Colonic mucosa (tissue), 4 donors: Measurements from ENCODE around the gene UBE2B. TPM values are rescaled to one million over a fixed set of nuclear protein-coding genes. Genes with fewer than 3 reads are reported as not detected.

Experiments
- DNase-seq: peaks from one replicate; pipeline ENCODE4 v3.0.0-alpha.2; 2020
- H3K27ac ChIP-seq: fragments of 200-600 bp; one replicate; pipeline ENCODE4 v1.8.0; 2021
- H3K27me3 ChIP-seq: fragments of 200-600 bp; one replicate; pipeline ENCODE4 v1.8.0; 2021
- H3K36me3 ChIP-seq: fragments of 200-600 bp; one replicate; pipeline ENCODE4 v1.8.0; 2021
- H3K4me1 ChIP-seq: fragments of 200-600 bp; one replicate; pipeline ENCODE4 v1.8.0; 2021; ENCODE audit warnings: mild to moderate bottlenecking
- H3K4me3 ChIP-seq: fragments of 200-600 bp; one replicate; pipeline ENCODE4 v1.8.0; 2021
- H3K9ac ChIP-seq, 2 donors: one replicate each; pipeline ENCODE4 v1.7.0; 2013; ENCODE audit warnings: control low read depth in 2 of 2, low read depth in 2 of 2, low read length in 2 of 2
- H3K9me3 ChIP-seq: fragments of 200-600 bp; one replicate; pipeline ENCODE4 v1.8.0; 2021
- CTCF ChIP-seq: fragments of 200-600 bp; IDR thresholded peaks from one replicate; pipeline ENCODE4 v1.8.0; 2022; ENCODE audit warnings: antibody characterized with exemption, mild to moderate bottlenecking
- intact Hi-C: fragments of 100-400 bp; cut with DNase I; formaldehyde crosslinking; loops from one replicate; pipeline ENCODE4 v1.14.1; 2022
- total RNA-seq, 2 donors: library from RNA; stranded (reverse); fragmentation: NEBNext Ultra II Directional in 1 of 2; extraction: Animal tissue kit (Norgen Biotek cat#: 25700) in 1 of 2; gene quantifications; one replicate each; pipeline ENCODE4 v1.2.1, GENCODE V29; 2021
- donor health status: healthy.
- donor health status: DM: no; HTN: no; CAD: no.
- donor health status: DM: no; HTN: no; CAD: no.

UBE2B gene
- total RNA-seq, 2 donors from 2014 or later, result 55.2 to 128 TPM

DNA sequence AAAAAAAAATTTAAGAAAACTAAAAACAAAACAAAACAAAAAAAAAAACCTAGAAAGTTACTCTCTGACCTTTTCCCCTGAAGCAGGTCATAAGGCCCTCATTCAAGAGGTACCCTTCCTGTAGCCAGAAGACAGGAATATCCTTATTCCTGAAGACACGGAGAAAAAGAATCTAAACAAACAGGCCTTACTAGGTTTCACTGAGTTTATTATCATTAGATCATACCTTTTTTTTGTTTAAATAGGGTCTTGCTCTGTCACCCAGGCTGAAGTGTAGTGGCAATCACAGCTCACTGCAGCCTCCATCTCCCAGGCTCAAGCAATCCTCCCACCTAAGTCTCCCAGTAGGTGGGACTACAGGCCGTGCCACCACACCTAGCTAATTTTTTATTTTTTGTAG lies 52.0 kb downstream of the UBE2B start:
- intact Hi-C loops, result no loop called here
- Histone ChIP-seq H3K4me3 (no peak overlapping the region), H3K9me3 (no peaks in the 10 kb centered on the region), H3K4me1 (no peaks in the 10 kb centered on the region), H3K27me3 (no peaks in the 10 kb centered on the region), H3K9ac (no peak overlapping the region), H3K27ac (no peak overlapping the region), H3K36me3 (no peaks in the 10 kb centered on the region)
- TF ChIP-seq CTCF, result no peak
- no peak for DNase-seq

DNA sequence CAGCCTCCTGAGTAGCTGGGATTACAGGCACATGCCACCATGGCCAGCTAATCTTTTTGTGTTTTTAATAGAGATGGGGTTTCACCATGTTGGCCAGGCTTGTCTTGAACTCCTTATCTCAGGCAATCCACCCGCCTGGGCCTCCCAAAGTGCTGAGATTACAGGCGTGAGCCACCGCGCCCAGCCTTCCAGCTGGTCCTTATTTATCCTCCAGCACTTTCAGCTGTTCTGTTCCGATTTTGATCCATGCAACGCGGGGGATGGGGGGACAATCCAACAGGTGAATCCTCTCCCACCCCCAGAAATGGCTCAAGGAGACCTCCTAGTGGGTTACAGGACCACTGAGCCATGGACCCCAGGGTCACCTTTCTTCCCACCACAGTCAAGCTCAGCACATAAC lies 55.0 kb downstream of the UBE2B start:
- no peaks in the 10 kb centered on the region for H3K36me3 ChIP-seq
- TF ChIP-seq CTCF, result no peak
- intact Hi-C loops, result no loop called here
- H3K4me1 ChIP-seq, result no peaks in the 10 kb centered on the region
- no peak overlapping the region for H3K9ac ChIP-seq
- no peak overlapping the region for H3K27ac ChIP-seq
- H3K4me3 ChIP-seq, result no peak overlapping the region
- DNase-seq, result no peak
- no peaks in the 10 kb centered on the region for H3K9me3 ChIP-seq
- H3K27me3 ChIP-seq, result no peaks in the 10 kb centered on the region

DNA sequence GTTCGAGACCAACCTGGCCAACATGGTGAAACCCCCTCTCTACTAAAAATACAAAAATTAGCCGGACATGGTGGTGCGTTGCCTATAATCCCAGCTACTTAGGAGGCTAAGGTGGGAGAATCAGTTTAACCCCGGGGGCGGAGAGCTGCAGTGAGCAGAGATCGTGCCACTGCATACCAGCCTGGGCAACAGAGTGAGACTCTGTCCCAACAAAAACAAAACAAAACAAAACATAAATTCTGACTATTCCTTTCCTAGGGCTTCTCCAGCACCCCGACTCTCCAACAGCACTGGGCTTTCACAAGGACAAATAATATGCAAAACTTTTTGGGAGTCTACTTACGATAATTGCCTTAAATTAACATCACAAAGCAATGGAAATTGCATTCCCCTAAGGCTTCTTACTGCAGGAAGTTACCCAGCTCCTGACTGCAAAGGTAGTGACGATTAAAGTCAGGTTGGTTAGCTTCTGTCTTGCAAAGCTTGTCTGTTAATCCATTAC lies 56.2 kb downstream of the UBE2B start:
- H3K27ac ChIP-seq, result no peak overlapping the region
- intact Hi-C loops, result no loop called here
- H3K9me3 ChIP-seq, result no peaks in the 10 kb centered on the region
- no peaks in the 10 kb centered on the region for H3K4me1 ChIP-seq
- H3K4me3 ChIP-seq, result no peak overlapping the region
- DNase-seq, result no peak
- H3K36me3 ChIP-seq, result no peaks in the 10 kb centered on the region
- H3K9ac ChIP-seq, result no peak overlapping the region
- TF ChIP-seq CTCF, result no peak
- H3K27me3 ChIP-seq, result no peaks in the 10 kb centered on the region

- TF ChIP-seq CTCF, result no peak
- intact Hi-C loops, result no loop called here
- no peaks in the 10 kb centered on the region for H3K27me3 ChIP-seq
- DNase-seq, result no peak
- H3K4me1 ChIP-seq, result no peaks in the 10 kb centered on the region
- no peak overlapping the region for H3K9ac ChIP-seq
- no peak overlapping the region for H3K4me3 ChIP-seq
- H3K9me3 ChIP-seq, result no peaks in the 10 kb centered on the region
- no peaks in the 10 kb centered on the region for H3K36me3 ChIP-seq
- H3K27ac ChIP-seq, result no peak overlapping the region
These were observed 58.7 kb downstream of the UBE2B start for GRCh38 chr5:134430001-134430569.

DNA sequence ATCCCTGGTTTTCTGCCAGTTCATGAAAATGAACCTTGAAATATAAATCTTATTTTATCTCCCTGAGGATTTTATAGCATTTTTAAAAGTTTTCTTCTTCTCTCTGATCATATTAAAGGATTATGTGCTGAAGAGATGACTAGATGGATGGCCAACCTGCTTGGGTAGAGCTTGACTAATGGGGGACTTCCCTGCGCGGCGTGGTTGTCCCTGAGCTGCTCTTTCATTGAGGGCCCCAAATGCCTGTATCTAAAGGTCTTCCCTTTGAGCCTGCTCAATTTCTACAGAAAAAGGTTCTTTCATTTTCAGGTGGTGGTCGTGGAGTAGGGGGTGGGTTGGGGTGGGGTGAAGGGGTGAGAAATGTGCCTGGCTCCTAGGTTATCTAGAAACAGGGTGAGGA lies 60.8 kb downstream of the UBE2B start:
- Histone ChIP-seq H3K9me3 (no peaks in the 10 kb centered on the region), H3K4me1 (peaks cover 5% of the 10 kb centered on the region), H3K27me3 (no peaks in the 10 kb centered on the region), H3K9ac (no peak overlapping the region), H3K36me3 (no peaks in the 10 kb centered on the region), H3K27ac (no peak overlapping the region), H3K4me3 (no peak overlapping the region)
- no peak for TF ChIP-seq CTCF
- DNase-seq, result no peak
- intact Hi-C loops, result no loop called here
